HEK293 (cell line): ENCODE data around the gene MTMR3.

ENCODE experiments used
- CTCF ChIA-PET: fragments of 350-600 bp; formaldehyde crosslinking; extraction: SDS; loops from one replicate; lab custom pipeline; 2021; ENCODE audit warnings: antibody characterized with exemption; lab: Yijun Ruan, JAX
- POLR2A ChIA-PET: fragments of 300-600 bp; formaldehyde crosslinking; extraction: SDS; loops from one replicate; lab custom pipeline; 2020; ENCODE audit warnings: antibody characterized with exemption, inconsistent platforms; lab: Yijun Ruan, JAX
- H3K27ac ChIP-seq: fragments of 200-500 bp; sonication (Bioruptor generic); 2 replicates; pipeline ENCODE4 v1.5.1; 2014; ENCODE audit warnings: low read depth, low read length, control low read depth, inconsistent platforms; ENCODE audit errors: extremely low read depth
- H3K36me3 ChIP-seq, 2 experiments: fragments of 200-500 bp in 1 of 2; sonication (Bioruptor generic) in 1 of 2; 1 replicate in 1 of 2; 2 replicates in 1 of 2; pipeline ENCODE4 v1.5.1; 2014 to 2017; ENCODE audit warnings: inconsistent platforms in 2 of 2, low read length in 2 of 2; ENCODE audit not compliant: control insufficient read depth in 2 of 2, insufficient read depth in 1 of 2
- H3K4me1 ChIP-seq: fragments of 200-500 bp; sonication (Bioruptor generic); 2 replicates; pipeline ENCODE4 v1.5.1; 2014; ENCODE audit warnings: mild to moderate bottlenecking, low read length, inconsistent platforms; ENCODE audit not compliant: control insufficient read depth, insufficient read depth
- H3K4me3 ChIP-seq: 2 replicates; pipeline ENCODE4 v1.5.1; 2011; ENCODE audit warnings: low read depth, mild to moderate bottlenecking, control low read depth, low read length, moderate library complexity
- H3K9me3 ChIP-seq: fragments of 200-500 bp; sonication (Bioruptor generic); 2 replicates; pipeline ENCODE4 v1.5.1; 2014; ENCODE audit warnings: low read depth, low read length, inconsistent platforms; ENCODE audit not compliant: control insufficient read depth, insufficient read depth
- KLF9 ChIP-seq: fragments of 450-650 bp; formaldehyde crosslinking; IDR thresholded peaks from 2 replicates; pipeline ENCODE4 v1.5.1; 2016; ENCODE audit warnings: missing biosample characterization, missing genetic modification characterization, low read depth
- REPIN1 ChIP-seq: fragments of 450-650 bp; formaldehyde crosslinking; IDR thresholded peaks from 2 replicates; pipeline ENCODE4 v1.5.1; 2017; ENCODE audit warnings: missing biosample characterization, missing genetic modification characterization, low read depth
- ZFP3 ChIP-seq: fragments of 450-650 bp; formaldehyde crosslinking; IDR thresholded peaks from 2 replicates; pipeline ENCODE4 v1.5.1; 2016; ENCODE audit warnings: low read depth, missing biosample characterization, missing genetic modification characterization
- ZNF114 ChIP-seq: fragments of 450-650 bp; formaldehyde crosslinking; IDR thresholded peaks from 2 replicates; pipeline ENCODE4 v1.5.0; 2017; ENCODE audit warnings: missing biosample characterization, missing genetic modification characterization
- ZNF175 ChIP-seq: fragments of 450-650 bp; formaldehyde crosslinking; IDR thresholded peaks from 2 replicates; pipeline ENCODE4 v1.5.1; 2016; ENCODE audit warnings: missing biosample characterization, missing genetic modification characterization
- ZNF350 ChIP-seq: fragments of 450-650 bp; formaldehyde crosslinking; IDR thresholded peaks from 2 replicates; pipeline ENCODE4 v1.5.0; 2017; ENCODE audit warnings: missing biosample characterization, mild to moderate bottlenecking, missing genetic modification characterization
- ZNF529 ChIP-seq: fragments of 450-650 bp; formaldehyde crosslinking; IDR thresholded peaks from 2 replicates; pipeline ENCODE4 v1.5.1; 2017; ENCODE audit warnings: missing genetic modification characterization, missing biosample characterization; ENCODE audit not compliant: insufficient replicate concordance
- ZNF558 ChIP-seq: fragments of 450-650 bp; formaldehyde crosslinking; IDR thresholded peaks from 2 replicates; pipeline ENCODE4 v1.5.1; 2016; ENCODE audit warnings: missing biosample characterization, missing genetic modification characterization
- ZNF701 ChIP-seq: fragments of 450-650 bp; formaldehyde crosslinking; IDR thresholded peaks from 2 replicates; pipeline ENCODE4 v1.5.1; 2016; ENCODE audit warnings: missing biosample characterization, missing genetic modification characterization
- TF ChIP-seq, protein P1 (sequence below): fragments of 450-650 bp; formaldehyde crosslinking; IDR thresholded peaks from 2 replicates; pipeline ENCODE4 v1.5.1; 2016; ENCODE audit warnings: missing biosample characterization, missing genetic modification characterization
- TF ChIP-seq, protein P2 (sequence below): fragments of 450-650 bp; formaldehyde crosslinking; IDR thresholded peaks from 2 replicates; pipeline ENCODE4 v1.5.1; 2016; ENCODE audit warnings: missing biosample characterization, missing genetic modification characterization
- TF ChIP-seq, protein P3 (sequence below): fragments of 450-650 bp; formaldehyde crosslinking; IDR thresholded peaks from 2 replicates; pipeline ENCODE4 v1.5.1; 2016; ENCODE audit warnings: missing biosample characterization, missing genetic modification characterization
- TF ChIP-seq, protein P4 (sequence below): fragments of 450-650 bp; formaldehyde crosslinking; IDR thresholded peaks from 2 replicates; pipeline ENCODE4 v1.5.1; 2017; ENCODE audit warnings: missing biosample characterization, missing genetic modification characterization
- TF ChIP-seq, protein P5 (sequence below): fragments of 450-650 bp; formaldehyde crosslinking; IDR thresholded peaks from 2 replicates; pipeline ENCODE4 v1.5.1; 2016; ENCODE audit warnings: missing biosample characterization, missing genetic modification characterization
- TF ChIP-seq, protein P6 (sequence below): fragments of 450-650 bp; formaldehyde crosslinking; IDR thresholded peaks from 2 replicates; pipeline ENCODE4 v1.5.1; 2016; ENCODE audit warnings: missing biosample characterization, missing genetic modification characterization

Gene MTMR3

DNA sequence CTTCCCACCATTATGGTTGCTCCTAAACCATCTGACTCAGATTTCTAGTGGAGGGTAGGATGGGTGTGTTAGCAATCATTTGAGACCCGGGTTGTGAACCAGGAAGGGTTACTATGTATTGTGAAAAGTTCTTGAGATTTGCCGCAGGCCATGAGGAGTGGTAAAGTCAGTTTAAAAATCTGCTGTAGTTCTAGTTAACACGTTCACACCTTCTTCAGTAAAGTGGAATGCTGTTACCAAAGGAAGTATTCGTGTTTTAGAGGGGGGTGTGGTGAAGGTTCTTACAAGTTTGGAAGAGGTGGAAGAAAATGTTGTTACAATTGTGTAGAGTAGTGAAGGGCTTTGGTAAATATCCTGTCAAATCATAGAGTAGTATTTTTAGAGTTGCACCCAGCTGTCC is 2.6 kb downstream of the MTMR3 start:
- TF ChIP-seq, protein P1, sequence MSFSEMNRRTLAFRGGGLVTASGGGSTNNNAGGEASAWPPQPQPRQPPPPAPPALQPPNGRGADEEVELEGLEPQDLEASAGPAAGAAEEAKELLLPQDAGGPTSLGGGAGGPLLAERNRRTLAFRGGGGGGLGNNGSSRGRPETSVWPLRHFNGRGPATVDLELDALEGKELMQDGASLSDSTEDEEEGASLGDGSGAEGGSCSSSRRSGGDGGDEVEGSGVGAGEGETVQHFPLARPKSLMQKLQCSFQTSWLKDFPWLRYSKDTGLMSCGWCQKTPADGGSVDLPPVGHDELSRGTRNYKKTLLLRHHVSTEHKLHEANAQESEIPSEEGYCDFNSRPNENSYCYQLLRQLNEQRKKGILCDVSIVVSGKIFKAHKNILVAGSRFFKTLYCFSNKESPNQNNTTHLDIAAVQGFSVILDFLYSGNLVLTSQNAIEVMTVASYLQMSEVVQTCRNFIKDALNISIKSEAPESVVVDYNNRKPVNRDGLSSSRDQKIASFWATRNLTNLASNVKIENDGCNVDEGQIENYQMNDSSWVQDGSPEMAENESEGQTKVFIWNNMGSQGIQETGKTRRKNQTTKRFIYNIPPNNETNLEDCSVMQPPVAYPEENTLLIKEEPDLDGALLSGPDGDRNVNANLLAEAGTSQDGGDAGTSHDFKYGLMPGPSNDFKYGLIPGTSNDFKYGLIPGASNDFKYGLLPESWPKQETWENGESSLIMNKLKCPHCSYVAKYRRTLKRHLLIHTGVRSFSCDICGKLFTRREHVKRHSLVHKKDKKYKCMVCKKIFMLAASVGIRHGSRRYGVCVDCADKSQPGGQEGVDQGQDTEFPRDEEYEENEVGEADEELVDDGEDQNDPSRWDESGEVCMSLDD = no peak
- TF ChIP-seq, protein P2, sequence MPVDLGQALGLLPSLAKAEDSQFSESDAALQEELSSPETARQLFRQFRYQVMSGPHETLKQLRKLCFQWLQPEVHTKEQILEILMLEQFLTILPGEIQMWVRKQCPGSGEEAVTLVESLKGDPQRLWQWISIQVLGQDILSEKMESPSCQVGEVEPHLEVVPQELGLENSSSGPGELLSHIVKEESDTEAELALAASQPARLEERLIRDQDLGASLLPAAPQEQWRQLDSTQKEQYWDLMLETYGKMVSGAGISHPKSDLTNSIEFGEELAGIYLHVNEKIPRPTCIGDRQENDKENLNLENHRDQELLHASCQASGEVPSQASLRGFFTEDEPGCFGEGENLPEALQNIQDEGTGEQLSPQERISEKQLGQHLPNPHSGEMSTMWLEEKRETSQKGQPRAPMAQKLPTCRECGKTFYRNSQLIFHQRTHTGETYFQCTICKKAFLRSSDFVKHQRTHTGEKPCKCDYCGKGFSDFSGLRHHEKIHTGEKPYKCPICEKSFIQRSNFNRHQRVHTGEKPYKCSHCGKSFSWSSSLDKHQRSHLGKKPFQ (tag by site-specific recombination) = peak; percentile 67
- TF ChIP-seq KLF9 (tag by site-specific recombination) = peak; percentile 38; the same call in 1 of the 2 replicates
- no peak for TF ChIP-seq ZNF175
- no peak for TF ChIP-seq ZNF529 (tag by site-specific recombination)
- TF ChIP-seq REPIN1 (tag by site-specific recombination) = no peak
- TF ChIP-seq, protein P3, sequence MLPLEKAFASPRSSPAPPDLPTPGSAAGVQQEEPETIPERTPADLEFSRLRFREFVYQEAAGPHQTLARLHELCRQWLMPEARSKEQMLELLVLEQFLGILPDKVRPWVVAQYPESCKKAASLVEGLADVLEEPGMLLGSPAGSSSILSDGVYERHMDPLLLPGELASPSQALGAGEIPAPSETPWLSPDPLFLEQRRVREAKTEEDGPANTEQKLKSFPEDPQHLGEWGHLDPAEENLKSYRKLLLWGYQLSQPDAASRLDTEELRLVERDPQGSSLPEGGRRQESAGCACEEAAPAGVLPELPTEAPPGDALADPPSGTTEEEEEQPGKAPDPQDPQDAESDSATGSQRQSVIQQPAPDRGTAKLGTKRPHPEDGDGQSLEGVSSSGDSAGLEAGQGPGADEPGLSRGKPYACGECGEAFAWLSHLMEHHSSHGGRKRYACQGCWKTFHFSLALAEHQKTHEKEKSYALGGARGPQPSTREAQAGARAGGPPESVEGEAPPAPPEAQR (tag by site-specific recombination) = no peak
- TF ChIP-seq, protein P4, sequence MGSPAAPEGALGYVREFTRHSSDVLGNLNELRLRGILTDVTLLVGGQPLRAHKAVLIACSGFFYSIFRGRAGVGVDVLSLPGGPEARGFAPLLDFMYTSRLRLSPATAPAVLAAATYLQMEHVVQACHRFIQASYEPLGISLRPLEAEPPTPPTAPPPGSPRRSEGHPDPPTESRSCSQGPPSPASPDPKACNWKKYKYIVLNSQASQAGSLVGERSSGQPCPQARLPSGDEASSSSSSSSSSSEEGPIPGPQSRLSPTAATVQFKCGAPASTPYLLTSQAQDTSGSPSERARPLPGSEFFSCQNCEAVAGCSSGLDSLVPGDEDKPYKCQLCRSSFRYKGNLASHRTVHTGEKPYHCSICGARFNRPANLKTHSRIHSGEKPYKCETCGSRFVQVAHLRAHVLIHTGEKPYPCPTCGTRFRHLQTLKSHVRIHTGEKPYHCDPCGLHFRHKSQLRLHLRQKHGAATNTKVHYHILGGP (tag by site-specific recombination) = no peak
- no peak for TF ChIP-seq ZNF350 (tag by site-specific recombination)
- TF ChIP-seq, all 188 proteins: peak for 2
- ChIA-PET POLR2A (no interaction called here), CTCF (interaction anchor here (0.9 to 1.1 kb wide), 3 partner anchors 18 to 121 kb away, joined by 3 to 4 read pairs (median 3); no protein-coding TSS in a partner anchor)
- Histone ChIP-seq H3K27ac (no peak overlapping the region), H3K4me3 (no peak overlapping the region), H3K36me3 (no peaks in the 10 kb centered on the region), H3K9me3 (no peaks in the 10 kb centered on the region), H3K4me1 (peaks cover 19% of the 10 kb centered on the region)

DNA sequence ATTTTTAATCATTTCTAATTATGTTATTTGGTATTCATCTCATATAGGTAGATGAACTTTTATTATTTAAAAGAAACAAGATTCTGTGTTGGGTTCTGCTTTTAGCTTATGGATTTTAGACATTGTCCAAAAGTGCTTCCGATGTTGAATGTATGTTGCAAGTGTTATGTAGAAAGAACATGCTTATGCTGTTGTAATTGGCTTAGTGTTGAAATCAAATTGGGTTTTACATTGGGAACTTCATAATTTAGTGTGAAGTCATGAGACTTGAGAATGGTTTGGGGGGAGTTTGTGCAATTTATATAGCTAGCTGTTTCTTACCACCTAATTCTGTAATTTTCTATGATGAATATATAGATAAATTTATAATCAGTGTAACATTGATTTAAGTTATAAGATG is 3.6 kb downstream of the MTMR3 start:
- H3K27ac ChIP-seq = no peak overlapping the region
- ChIA-PET CTCF (interaction anchor here (0.6 to 2.4 kb wide), 4 partner anchors 110 to 620 kb away, joined by 3 to 6 read pairs (median 4); no protein-coding TSS in a partner anchor), POLR2A (no interaction called here)
- H3K4me3 ChIP-seq = no peak overlapping the region
- TF ChIP-seq, protein P5, sequence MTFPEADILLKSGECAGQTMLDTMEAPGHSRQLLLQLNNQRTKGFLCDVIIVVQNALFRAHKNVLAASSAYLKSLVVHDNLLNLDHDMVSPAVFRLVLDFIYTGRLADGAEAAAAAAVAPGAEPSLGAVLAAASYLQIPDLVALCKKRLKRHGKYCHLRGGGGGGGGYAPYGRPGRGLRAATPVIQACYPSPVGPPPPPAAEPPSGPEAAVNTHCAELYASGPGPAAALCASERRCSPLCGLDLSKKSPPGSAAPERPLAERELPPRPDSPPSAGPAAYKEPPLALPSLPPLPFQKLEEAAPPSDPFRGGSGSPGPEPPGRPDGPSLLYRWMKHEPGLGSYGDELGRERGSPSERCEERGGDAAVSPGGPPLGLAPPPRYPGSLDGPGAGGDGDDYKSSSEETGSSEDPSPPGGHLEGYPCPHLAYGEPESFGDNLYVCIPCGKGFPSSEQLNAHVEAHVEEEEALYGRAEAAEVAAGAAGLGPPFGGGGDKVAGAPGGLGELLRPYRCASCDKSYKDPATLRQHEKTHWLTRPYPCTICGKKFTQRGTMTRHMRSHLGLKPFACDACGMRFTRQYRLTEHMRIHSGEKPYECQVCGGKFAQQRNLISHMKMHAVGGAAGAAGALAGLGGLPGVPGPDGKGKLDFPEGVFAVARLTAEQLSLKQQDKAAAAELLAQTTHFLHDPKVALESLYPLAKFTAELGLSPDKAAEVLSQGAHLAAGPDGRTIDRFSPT (tag by site-specific recombination) = no peak
- TF ChIP-seq, protein P4 (tag by site-specific recombination) = no peak
- TF ChIP-seq, protein P6, sequence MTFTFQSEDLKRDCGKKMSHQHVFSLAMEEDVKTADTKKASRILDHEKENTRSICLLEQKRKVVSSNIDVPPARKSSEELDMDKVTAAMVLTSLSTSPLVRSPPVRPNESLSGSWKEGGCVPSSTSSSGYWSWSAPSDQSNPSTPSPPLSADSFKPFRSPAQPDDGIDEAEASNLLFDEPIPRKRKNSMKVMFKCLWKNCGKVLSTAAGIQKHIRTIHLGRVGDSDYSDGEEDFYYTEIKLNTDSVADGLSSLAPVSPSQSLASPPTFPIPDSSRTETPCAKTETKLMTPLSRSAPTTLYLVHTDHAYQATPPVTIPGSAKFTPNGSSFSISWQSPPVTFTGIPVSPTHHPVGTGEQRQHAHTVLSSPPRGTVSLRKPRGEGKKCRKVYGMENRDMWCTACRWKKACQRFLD (tag by site-specific recombination) = no peak
- TF ChIP-seq ZNF701 (no peak), ZNF558 (tag by site-specific recombination) (no peak), ZFP3 (tag by site-specific recombination) (no peak), ZNF114 (tag by site-specific recombination) (no peak)
- H3K9me3 ChIP-seq = no peaks in the 10 kb centered on the region
- H3K4me1 ChIP-seq = peaks cover 19% of the 10 kb centered on the region
- H3K36me3 ChIP-seq = no peaks in the 10 kb centered on the region
